Raji (cell line): ENCODE data around the gene ABLIM2.

Source experiments
- POLR2A ChIP-seq: IDR thresholded peaks from 2 replicates; pipeline ENCODE4 v1.6.1; 2011; ENCODE audit warnings: low read depth, low read length, control low read depth; ENCODE audit not compliant: insufficient read depth

ABLIM2 gene

DNA sequence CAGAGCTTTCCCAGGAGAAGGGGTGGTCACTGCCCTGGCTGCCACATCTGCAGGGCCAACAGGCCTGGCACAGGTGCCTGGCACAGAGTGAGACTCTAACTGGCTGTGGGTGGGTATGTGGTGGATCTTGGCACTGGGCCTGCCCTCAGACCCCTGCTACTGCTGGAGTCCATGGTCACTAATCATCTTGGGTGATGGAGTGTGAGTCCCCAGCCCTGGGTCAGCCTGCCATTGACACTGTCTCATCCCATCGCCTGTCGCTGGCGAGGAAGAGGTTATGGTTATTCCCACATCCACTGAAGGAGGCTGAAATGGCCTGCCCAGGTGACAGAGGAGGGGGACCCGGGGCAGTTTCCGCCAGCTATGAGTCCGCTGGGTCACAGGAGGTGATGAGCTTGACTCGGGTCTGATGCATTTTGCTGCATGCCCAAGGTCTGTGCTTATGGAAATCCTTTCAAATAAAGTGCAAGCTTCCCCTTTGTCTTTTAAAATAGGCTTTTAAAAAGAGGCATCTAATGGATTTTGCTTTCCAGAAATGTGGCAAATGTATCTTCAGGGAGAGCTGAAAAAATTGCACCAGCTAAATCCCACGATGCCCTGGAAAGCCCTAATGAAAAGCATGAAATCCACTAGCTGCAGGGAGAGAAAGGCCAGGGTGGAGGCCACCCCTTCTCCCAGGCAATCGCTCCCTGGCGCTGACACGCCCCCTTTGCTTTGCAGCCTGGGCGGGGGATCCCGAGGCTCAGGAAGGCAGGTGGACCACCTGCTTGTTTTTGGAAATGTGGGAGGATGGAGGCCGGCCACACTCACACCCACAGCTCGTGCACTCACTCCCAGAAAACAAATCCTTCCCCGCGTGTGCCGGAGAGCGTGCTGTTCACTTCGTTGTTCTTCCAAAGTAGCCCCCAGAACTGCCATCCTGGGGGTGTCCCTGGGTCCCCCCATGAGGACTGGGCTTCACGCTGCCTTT is 54.9 kb downstream of the ABLIM2 start:
- no peak for TF ChIP-seq POLR2A

DNA sequence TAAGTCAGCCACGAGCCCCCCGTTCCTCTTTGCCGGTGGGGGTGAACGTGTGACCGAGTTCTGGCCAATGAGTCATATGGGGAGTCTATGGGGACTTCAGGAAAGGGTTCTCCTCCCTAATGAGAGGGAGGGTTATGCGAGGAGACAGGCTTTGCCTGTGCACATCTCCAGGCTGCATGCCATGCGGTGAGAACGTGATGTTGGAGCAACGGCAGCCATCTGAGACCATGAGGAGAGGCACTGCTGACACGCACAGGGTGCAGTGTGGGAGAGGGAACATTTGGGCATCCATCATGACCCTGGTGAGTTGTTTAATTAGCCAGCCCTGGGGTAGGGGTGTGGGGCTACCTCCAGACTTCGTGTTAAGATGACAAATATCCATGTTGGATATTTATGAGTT is 55.8 kb downstream of the ABLIM2 start:
- no peak for TF ChIP-seq POLR2A

GRCh38 chr4:8102076-8102355 is 56.6 kb downstream of the ABLIM2 start:
- no peak for TF ChIP-seq POLR2A

DNA sequence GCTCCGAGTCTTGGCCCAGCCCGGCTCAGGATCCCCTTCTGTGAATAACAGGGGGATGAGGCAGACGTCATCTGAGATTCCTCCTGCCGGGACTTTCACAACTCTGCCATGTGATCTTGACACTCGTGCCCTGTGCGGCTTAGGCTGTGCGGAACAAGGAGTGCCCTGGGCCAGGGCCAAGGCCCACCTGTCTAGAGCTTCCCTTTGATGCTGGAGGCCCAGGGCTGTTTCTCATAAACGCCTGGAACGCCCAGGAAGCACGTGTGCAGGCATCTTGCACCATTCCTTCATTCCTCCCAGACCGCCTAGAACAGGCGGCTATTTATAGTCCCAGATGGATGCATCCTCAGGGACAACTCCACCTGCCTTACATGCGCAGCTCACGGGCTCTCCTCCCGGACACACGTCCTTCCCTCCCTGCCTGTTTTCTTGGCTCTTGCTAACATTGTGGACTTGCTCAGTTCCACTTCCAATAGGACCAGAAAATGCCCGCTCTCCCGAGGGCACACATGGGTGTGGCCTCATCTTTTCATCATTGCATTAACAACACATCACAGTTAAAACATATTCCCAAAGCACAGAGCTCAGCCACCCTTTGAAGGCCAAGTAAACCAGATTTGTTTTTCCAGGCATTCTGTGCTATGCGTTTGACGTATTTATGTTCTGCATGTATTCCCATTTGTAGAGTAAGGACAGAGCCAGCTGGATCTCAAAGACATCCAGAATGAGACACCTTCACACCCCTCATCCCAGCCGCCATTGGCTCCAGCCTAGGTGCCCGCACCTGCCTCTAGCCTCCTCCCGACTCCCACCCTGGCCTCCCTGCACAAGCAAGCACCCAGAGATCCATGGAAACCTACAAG is 57.2 kb downstream of the ABLIM2 start:
- no peak for TF ChIP-seq POLR2A

DNA sequence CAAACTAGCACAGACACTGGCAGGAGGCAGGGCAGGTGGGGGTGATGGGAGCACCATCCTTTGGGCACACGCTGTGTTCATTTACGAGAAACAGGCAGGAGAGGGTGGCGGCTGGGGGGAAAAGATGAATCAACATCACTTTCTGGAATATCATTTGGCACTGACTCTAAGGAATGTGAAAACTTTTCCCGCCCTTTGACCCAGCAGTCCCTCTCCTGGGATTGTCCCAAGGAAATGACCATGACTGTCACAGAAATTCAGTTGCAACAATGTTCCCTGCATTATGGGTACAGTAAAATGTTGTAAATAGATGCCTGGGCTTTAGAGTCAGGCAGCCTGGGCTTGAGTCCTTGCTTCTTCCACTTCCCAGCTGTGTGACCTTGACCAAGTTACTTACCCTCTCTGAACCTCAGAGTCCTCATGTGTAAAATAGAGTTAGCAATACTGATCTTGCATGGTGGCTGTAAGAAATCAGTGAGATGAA is 58.6 kb downstream of the ABLIM2 start:
- TF ChIP-seq POLR2A = no peak

DNA sequence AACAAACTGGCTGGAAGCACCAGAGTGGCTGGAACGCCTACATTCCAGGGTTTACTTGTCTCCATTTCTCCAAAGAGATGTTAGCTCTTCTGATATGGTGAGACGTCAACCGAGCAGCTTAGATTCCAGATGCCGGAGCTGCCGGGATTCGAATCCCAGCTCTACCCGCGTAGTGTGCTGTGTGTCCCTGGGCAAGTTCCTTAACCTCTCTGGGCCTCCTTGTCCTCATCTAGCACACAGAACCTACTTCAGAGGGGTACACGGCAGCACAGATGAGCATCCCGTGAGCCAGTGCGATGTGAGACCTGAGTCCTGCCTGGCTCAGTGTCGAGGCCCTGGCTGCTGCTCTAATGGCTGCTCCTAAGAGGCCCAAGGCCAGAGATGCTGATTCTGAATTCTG is 60.1 kb downstream of the ABLIM2 start:
- no peak for TF ChIP-seq POLR2A

DNA sequence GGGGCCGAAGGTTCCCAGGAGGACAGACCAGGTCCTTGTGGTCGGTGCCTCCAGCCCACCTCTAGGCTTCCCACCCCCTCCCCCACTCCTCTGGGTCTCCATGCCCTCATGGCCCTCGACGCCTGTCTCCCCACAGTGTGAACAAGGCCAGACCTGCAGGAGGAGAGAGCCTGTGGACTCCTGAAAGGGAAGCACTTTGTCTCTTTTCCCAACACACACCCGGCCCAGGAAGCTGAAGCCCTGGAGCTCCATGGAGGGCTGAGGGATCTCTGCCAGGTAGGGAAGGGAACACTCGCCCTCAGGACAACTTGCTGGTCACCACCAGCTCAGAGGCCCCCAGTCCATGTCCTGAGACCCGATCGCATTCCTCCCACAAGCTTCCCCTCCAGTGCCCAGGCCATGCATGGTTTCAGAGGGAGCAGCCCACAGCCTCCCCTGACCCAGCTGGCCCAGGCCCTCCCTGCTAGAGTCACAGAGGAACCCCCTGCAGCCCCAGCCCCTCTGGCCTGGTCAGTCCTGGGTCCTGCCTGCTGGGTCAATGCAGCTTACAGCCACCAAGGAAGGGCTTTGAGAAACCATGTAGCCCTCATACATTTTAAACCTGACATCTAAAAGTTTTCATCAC is 60.8 kb downstream of the ABLIM2 start:
- no peak for TF ChIP-seq POLR2A

- no peak for TF ChIP-seq POLR2A
These were observed 61.5 kb downstream of the ABLIM2 start for GRCh38 chr4:8097141-8097541.

DNA sequence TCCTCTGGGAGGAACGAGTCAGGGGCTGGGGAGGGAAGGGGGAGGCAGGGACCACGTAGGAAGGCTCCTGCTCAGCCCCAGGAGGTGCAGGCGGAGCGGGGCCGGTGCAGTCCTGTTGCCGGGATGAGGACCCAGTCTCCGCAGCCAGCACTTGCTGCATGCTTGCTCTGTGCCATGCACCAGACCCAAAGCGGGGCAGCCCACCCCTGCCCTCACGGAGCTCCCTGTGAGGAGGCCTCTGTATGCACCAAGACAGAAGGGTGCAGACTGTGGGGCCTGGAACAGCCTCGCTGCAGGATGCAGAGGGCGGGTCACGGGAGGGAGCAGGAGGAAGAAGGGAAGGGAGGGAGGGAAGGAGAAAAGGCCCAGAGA is 61.9 kb downstream of the ABLIM2 start:
- TF ChIP-seq POLR2A = no peak

- TF ChIP-seq POLR2A = no peak
These were observed 62.5 kb downstream of the ABLIM2 start for GRCh38 chr4:8095956-8096689.

- TF ChIP-seq POLR2A = no peak
These were observed 64.9 kb downstream of the ABLIM2 start for GRCh38 chr4:8093587-8094274.

DNA sequence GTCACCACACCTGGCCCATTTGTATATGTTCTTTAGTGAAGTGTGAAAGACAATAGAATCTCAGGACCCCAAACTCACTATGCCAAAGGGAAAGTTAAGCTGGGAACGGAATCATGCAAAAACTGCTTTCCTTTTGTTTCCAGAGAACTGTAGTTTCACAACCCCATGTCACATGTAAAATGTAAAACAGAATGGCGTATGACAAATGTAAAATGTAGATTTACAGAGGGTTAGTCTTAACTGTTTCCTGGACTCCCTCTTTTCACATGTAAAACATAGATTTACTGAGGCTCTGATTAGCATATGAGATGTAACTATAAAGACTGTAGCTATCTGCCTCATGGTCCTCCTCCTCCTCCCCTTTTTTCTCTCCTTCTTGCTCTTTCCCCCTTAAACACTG is 66.3 kb downstream of the ABLIM2 start:
- no peak for TF ChIP-seq POLR2A

- TF ChIP-seq POLR2A = no peak
These were observed 67.8 kb downstream of the ABLIM2 start for GRCh38 chr4:8090744-8091301.

- TF ChIP-seq POLR2A = no peak
These were observed 68.3 kb downstream of the ABLIM2 start for GRCh38 chr4:8090312-8090711.
